Stimulated activated CD4-positive, alpha-beta T cell treated with anti-CD3 and anti-CD28 coated beads, Interleukin-15, amount 100 ng/mL, for 48 hours (primary cell): ENCODE measurements around the gene PAX6.

Experiments used
- DNase-seq, 2 donors: peaks; one replicate each; pipeline ENCODE4 v3.0.0-alpha.2; 2020; ENCODE audit warnings: low read depth in 2 of 2

The PAX6 gene

DNA sequence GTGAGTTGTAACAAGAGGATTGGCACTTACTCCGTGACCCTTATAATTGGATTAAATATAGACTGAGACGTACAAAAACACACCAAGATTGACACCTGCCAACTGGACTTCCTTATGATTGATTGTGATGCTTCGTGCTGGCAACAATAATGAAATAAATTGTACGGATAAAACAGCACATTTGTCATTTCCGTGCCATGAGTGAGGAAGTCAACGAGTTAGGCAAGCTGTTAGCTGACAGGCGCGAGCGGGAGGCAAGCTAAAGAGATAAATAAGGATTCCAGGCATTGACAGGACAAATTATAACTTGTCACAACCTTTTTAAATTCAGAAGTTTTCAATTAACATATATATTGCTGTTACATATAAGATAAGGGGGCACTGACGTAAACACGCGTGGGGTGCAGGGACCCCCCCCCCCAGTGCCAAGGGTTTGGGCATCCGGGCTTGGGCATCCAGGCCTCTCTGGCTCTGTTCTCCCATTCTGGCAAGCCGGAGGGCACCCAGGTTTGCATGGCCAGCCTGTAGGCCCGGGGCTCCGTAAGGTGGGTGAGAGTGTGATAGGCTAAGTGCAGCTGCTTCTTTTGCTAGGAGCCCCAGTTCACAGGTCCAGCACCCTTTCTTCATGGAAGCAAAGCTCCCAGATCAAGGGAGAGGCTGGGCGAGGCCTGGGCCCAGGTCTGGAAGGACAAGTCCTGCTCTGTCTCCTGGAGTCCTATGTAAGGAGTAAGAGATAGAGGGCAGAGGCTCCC lies 11.2 kb upstream of the PAX6 start:
- no peak for DNase-seq

DNA sequence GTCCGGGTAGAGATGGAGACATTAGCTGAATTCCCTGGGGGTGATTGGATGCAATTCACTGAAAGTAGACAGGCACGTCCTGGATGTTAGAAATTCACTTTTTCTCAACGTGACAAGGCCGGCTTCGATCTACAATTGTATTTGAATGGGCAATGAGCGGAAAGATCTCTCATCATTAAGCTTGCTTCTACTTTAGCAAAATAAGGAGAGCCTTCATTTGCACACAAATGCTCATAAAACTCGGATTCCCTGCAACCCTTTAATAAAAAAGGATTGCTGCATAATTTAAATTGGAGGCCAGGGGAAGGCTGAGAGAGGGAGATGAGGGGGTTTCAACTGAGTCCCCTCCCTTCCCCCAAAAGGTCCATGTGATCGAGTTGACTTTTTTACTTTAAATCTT lies 10.6 kb upstream of the PAX6 start:
- DNase-seq: no peak

DNA sequence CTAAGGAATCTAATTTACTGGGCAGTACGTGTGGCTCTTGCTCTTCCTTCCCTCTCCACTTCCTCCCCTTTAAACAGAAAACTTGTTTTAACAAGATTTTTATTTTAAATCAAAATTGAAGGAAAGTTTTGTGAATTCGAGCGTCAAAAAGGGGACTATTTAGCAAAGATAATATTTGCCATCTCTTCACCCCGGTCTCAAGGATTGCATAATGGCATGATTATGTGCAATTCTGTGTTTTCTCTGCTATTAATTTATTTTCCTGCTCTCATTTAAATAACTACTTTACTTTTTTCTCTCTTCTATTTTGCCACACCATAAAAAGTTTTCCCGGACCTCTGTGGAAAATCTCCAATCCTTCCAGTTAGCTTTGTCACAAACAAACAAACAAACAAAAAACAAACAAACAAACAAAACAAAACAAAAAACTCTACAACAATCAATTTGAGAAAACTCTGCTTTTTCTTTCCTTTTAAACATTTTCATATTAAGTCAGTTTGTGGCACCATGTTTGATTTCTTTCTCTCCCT lies 10.2 kb upstream of the PAX6 start:
- no peak for DNase-seq

DNA sequence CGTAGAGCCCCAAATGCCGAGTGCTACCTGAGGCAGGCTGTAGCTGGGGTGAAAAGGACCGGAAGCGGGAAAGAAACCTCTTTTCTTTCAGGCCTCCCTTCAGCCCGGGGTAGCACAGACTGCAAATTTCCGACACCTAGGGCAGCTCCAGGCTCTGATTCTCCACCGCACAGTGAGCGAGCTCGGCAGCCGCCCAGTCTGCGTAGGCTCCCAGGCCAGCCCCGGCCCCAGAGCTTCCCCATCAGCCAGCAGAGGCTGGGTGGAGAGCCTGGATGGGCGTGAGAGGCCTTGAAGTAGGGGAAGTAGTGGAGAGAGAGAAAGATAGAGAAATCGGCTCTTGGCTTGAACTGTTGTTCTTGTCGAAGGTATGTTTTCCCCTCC lies 9.3 kb upstream of the PAX6 start:
- DNase-seq: no peak

DNA sequence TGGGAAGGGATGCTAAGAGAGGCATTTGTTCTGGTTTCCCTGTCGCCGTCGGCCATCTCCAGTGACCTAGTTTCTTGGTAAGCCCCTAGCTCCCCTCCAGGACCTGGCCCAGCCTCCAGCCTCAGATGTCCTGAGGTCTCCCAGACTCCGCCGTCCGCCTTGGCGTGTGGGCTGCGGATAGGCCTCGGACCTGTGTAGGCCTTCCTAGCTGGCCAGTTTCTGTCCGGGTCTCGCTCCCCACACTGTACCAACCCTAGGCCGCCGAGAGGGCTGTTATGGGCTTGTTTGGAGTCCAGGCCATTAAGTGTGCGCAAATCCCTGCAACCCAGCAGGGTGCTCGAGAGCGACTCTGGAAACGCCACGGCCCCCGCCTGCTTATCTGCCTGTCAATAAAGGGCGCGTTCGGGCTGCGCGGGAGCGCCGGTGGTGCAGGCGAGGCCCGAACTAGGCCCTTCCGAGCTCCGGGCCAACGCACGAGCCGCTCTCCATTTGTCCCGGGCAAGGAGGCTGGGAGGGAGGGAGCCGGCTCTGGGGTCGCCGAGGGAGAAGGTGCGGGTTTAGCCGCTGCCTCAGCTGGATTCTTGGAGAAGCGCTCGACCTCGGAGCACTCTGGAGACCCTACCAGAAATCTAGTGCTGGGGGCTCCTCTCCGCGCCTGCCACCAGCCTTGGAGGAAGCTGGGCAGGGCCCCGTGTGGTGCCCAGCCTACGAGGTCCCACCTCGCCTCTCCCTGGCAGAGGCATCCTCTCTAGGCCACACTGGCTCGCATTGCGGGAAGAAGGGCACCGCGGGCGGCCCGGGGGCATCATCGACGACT lies 8.7 kb upstream of the PAX6 start:
- no peak for DNase-seq

DNA sequence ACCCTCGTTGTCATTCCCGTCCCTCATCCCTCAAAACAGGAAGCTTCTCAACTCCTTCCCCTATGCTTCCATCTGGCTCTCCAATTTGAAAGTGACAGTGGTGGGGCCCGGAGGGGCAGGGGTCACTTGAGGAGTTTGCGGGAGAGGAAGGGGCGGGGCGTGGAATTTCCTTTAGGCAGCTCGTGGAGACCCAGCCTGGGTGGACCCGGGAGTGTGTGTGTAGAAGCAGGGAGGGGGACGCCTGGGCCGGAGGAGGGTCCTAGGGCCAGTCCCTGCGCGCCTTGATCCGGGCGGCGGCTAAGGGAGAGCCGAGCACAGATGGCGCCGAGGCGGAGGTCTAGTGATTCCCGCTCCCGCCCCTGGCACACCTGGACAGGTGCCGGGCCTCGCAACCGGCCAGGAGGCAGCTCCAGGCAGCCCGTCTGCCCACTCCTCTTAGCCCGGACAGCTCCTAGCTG lies 7.8 kb upstream of the PAX6 start:
- no peak for DNase-seq

DNA sequence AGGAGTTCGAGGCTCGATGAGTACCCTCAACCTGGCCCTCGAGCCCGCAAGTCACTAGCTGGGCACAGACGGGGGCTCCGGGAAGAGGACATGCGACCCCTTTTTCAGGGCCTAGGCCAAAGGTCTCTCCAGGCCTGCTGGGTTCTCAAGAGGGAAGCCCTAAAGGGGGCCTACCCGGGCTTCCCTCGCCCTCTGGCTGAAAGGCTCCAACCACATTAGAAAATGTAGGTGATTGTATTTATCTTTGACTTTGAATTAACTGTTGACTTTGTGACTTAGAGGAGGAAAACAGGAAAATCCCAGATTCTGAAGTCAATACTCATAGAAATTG lies 7.3 kb upstream of the PAX6 start:
- no peak for DNase-seq

DNA sequence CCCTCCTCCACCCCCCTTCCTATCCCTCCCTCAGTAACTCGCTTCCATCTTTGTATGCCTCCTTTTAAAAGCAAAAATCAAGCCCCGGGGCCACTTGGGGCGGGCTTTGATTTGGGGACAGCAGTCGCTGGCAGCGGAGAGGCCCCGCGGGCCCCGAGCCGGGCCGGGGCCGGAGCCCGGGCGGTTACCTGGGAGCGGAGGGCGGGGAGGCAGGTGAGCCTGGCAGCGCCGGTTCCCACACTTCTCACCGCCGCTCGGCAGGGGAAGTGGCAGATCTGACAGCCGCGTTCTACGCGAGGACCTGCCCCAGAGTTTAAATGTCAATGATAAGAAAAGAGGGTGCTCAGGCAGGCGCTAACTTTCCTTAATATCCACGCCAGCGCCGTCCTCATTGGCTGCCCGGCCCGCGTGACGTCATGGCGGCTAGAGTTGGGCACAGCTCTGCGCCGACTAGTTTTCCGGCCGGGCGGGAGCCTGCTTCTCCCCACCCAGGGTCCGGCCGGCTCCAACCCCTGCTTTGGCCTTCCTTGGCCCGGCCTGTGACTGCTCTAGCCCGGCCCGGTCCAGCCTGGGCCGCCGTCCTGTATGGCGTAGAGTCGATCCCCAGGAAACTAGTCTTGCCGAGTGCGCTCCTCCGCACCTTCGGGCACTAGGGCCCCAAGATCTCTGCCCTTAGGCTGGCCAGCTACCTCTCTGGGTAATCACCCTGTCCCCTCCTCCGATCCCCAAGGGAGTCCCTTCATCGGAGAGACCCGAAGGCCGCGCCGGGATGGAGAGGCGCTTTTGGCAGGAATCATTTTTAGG lies 6.7 kb upstream of the PAX6 start:
- no peak for DNase-seq

DNA sequence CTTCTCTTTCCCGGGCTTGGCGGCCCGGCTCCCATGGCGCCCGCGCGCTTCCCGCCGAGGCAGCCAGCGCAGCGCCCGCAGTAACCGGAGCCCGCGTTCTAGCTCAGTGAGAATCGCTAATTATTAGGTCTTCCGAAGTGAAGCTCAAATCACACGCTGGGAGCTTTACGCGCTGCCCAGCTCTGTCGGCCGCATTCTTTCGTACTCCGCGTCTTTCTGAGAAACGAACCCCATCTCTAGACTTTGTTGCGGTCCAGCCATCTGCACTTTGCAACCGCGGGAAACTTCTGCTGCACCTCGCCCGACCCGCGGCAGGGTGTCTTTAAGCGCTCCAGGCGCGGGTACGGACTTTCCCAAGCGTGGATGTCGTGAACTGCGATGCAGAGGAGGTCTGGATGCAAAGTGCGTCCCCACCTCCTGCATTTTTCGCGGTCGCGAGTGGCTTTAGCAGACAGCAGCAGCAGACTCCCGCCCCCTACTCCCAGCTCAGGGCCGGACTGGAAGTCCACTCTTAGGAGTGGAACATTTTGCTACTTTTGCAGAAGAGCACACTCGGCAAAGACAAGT lies 6.0 kb upstream of the PAX6 start:
- DNase-seq: no peak

DNA sequence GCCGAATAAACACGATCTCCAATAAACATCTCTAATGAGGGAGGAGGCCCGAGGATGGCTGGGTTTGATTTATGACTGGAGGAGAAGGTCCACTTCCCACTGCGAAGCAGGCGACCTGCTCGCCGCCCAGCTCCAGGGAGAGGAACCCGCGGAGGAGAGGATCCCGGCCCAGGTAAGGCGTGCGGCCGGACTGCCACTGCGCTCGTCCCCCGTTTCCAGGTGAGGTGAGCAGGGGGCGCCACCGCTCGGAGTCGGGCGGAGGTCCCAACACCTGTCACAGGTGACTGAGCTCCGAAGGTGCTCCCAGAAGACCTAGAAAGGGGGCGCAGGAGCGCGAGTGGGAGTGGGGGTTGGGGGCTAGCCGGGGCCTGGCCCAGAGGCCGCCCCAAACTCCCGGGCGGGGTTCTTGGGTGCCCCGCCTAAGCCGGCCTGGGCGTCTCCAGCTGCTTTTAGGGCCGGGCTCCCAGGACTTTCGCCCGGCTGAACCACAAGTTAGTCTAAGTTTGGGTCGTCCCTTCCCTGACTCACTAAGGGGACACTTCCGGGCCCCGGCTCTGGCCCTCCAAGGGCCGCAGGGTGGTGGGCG lies 5.4 kb upstream of the PAX6 start:
- DNase-seq: no peak

DNA sequence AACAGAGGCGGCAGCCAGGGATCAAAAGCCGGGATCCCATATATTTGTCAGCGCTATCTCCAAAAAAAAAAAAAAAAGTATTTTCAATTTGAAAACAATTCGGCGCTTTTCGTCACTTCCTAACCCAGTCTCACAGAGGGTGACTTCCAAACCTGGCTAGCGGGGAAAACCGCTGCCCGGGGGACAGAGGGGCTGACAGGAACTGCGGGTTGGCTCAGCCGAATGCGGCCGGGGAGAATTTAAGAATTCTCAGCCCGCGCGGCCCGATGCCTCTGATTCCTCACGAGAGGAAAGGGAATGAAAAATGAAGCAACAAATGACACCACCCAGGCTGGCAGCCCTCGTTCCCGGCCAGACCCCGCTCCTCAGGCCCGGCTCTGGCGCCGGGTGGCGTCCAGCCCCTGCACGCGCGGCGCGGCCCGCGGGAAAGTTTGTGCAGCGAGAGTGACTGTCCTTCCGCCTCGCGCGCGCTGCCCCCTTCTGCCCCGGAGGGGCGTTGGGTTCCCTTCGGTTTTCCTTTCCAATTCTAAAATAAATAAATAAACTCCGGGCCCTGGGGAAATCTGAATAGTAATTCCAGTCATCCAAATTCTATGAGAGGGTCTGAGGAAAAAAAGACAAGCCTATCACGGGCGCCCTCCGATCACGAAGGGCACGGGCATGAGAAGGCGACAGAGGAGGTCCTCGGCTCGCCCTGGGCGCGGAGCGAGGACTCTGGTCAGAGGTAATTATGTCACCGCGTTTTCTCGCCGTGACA lies 4.8 kb upstream of the PAX6 start:
- no peak for DNase-seq

DNA sequence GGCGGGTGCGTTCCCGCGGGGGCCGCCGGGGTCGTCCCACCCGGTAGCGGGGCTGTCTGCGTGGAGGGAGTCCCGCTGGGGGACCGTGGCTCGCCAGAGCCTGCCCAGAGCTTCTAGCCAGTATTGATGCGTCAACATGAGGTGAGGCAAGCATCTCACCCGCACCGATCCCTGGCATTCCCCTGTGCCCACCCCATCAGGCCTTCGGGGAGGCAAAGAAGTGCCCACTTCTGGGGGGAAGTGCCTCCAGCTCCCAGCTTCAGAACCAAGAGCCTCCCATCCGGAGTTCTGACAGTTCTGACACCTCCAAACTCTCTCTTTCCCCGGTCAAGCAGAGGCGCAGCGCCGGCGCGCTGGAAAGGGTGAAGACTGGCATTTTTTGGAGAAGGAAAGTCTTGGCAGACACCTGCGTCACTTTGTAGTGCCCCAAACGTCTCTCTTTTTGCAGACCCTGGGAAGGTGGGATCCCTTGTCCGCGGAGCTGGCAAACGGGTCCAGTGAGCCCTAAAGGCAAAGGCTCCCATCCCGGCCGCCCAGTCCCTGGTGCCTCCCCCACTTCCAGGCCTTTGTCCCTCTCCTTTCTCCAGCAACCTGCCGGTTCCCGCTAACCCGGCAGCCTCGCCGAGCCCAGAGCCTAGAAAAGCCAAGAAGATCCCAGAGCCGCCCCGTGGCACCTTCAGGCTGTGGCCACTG lies 3.2 kb upstream of the PAX6 start:
- no peak for DNase-seq

DNA sequence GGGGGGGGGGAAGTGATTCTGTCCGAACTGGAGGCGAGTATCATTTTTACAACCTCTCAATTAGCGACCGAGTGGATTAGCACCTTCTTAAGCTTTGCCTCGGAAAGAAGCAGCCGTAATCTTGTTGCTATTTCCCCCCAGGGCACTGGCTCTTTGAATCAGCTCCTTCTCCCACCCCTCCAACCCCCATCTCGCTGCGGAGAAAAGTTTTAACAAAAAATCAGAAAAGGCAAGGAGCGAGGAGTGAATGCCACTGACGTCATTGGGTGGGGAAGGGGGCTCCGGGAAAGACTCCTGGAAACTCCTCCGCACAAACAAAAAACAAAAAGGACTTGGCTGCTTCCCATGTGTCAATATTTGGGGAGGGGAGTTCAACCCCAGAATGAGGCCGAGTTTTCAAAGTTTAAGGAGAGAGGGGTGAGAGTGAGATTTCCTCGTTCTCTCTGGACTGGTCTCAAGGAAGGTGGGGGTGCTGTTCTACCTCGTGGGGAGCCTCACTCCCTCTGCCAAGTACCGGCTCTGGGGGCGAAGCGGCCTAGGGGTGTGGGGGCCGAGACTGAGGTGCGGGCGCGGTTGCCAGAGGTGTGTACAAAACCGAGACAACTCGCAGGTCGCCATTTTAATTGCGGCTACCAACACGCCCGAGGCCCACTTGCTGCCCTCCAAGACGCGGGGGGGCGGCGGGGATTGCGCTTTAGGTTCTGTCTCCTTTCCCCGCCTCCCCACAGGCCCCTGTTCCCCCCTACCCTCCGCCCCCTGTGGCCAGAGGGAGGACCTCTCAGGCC lies 2.5 kb upstream of the PAX6 start:
- DNase-seq: no peak

DNA sequence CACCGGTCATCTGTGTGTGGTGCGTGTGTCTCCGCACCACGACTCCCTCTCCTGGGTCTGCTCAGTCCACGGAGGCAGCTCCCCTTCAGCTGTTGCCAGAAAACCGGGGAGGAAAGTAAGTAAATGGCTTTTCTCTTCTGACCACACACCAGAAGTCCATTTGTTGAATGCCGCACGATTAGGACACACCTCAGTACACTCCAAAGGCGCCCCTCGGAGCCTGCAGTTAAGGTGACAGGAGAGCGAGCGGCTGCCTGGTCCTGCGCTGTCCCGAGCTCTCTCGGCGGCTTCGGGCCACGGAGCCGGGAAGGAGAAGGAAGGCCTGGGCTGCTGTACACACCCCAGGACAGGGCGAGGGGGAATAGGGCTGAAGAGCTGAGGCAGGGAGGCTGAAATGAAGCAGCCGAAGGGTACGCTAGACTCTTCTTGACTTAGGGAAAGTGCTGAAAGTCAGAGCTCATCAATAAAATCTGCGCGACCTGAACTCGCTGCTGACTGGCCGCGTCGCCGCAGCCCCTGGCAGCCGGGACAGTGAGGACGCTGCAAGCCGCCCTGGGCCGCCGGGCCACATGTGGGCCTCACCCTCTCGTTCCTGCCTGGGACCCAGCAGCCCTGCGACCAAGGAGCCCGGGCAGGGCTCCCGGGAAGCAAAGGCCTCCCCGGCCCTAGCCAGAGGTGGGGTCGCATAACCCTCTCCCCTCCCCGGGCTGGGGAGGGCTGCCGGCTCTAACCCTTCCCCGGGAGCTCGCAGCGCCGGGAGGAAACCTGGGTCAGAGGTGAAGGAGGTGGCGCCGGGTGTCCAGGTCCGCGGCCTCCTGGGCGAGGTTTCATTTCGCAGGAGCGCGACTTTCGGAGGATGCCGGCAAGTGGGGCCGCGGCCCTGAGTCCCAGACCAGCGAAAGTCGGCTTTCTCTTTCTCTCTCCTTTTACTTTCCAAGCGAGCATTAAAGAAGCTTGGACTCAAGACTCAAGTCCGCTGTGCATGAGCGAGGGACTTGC lies 1.6 kb upstream of the PAX6 start:
- no peak for DNase-seq

DNA sequence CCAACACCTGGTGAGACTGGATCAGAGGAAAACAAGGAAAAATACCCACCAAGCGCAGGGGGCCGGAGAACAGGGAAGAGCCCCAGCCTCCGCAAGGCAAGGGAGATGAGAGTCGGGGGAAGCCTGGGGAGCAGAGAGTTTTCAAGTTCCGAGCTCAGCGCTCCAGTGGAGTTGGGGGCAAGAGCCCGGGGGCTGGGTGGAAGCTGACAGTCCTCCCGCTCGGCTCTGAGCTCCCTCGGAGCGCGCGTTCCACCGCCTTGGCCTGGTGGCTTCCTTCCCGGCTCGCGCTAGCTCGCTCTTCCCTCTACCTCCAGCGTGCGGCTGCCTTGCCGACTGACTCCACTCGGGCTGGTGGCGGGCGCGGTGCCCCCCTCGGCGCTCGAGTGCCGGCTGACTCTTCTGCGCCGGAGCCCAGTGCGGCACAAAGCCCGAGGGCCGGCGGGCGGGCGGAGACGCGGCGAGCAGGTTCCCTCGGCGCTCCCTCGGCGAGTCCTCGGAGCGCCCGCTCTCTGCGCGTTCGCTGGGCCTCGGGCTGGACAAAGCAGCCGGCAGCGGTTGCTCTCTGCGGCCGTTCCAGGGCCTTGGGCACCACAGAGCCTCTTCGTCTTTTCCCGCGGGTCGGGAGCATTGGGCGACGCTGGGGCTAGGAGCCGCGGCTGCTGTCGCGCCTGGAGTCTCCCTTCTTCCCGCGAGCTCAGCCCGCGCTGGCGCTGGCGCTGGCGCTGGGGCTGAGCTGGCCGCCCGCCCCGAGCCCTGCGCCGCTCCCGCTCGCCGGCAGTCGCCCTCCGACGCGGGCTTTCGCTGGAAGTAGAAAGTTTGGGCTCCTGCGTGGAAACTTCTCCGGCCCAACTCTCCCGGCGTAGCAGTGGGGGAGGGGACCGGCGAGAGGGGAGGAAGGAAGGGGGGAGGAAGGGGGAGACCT lies 1.0 kb downstream of the PAX6 start:
- no peak for DNase-seq

DNA sequence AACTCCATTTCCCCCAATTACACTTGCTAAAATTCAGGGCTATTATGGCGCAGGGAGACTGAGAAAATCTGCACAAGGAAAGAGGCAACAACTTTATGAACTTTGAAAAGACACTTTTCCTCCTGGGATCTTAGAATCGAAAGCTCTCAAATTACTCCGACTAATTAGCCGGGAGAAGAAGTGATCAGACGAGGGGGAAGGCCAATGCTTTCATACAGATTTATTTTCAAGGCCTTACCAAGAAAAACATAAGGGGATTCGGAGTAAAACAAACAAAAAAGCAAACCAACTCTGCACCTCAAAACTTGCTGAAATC lies 1.6 kb downstream of the PAX6 start:
- no peak for DNase-seq
